C4-2B (cell line): ENCODE data around the gene CCND1.
A peak's percentile ranks its signal among the peaks of the same experiment; 100 is the strongest.

ENCODE experiments used
- H3K27ac ChIP-seq: fragments of 450-650 bp; 2 replicates; pipeline ENCODE4 v1.5.1; 2017
- CTCF ChIP-seq: fragments of 450-650 bp; conservative IDR thresholded peaks from 2 replicates; pipeline ENCODE4 v1.5.1; 2017; ENCODE audit warnings: mild to moderate bottlenecking
- ZFX ChIP-seq: fragments of 450-650 bp; IDR thresholded peaks from 2 replicates; pipeline ENCODE4 v1.6.1; 2017

The CCND1 gene

GRCh38 chr11:69656536-69657455, 15.8 kb downstream of the CCND1 start:
- peak overlapping the region; percentile 83 for H3K27ac ChIP-seq
- TF ChIP-seq ZFX (no peak), CTCF (no peak)

GRCh38 chr11:69657456-69657910, 16.5 kb downstream of the CCND1 start:
- peak overlapping the region; percentile 83; the same call in 1 of the 2 replicates for H3K27ac ChIP-seq
- no peak for TF ChIP-seq ZFX
- TF ChIP-seq CTCF = no peak

- no peak overlapping the region; the same call in 1 of the 2 replicates for H3K27ac ChIP-seq
- TF ChIP-seq ZFX (no peak), CTCF (no peak)
Measured at GRCh38 chr11:69657911-69658625, 17.1 kb downstream of the CCND1 start.

GRCh38 chr11:69658626-69659450, 17.9 kb downstream of the CCND1 start:
- no peak overlapping the region; the same call in 1 of the 2 replicates for H3K27ac ChIP-seq
- TF ChIP-seq ZFX (no peak), CTCF (no peak)

GRCh38 chr11:69659591-69659990, 18.6 kb downstream of the CCND1 start:
- no peak overlapping the region for H3K27ac ChIP-seq
- TF ChIP-seq ZFX = no peak
- no peak for TF ChIP-seq CTCF

- no peak for TF ChIP-seq ZFX
- no peak overlapping the region for H3K27ac ChIP-seq
Measured at GRCh38 chr11:69660001-69660500, 19.1 kb downstream of the CCND1 start.

GRCh38 chr11:69661413-69661715, 20.4 kb downstream of the CCND1 start:
- TF ChIP-seq CTCF = no peak
- no peak for TF ChIP-seq ZFX
- H3K27ac ChIP-seq = no peak overlapping the region
